T-helper 1 cell treated with Interleukin-12 subunit alpha and Interleukin-12 subunit beta and Interleukin-4 antibody, amounts not matched to agents 30 ng/mL and 1 ng/mL, for 36 hours (primary cell): ENCODE data around the gene UPK1A. TPM values are rescaled to one million over a fixed set of nuclear protein-coding genes. Genes with fewer than 3 reads are reported as not detected.
"Not testable (repeated sequence)": the region's sequence is repeated elsewhere in the genome, so short reads cannot be mapped to it uniquely, and the experiment has no call there.

Experiments used
- intact Hi-C: fragments of 100-400 bp; cut with micrococcal nuclease; formaldehyde crosslinking; loops from one replicate; pipeline ENCODE4 v1.15.1; 2024
- total RNA-seq: library from RNA; stranded (reverse); gene quantifications from 2 replicates; pipeline ENCODE4 v1.2.3, GENCODE V29; 2022

Gene UPK1A
- total RNA-seq, 1 donor from 2014 or later: 0.56 TPM

- intact Hi-C loops: loop anchor here (1.0 to 10.0 kb wide), 14 partner anchors 16 to 570 kb away; partner anchors contain the start of genes ARHGAP33, HAUS5, HCST and LIN37
These were observed 21.9 kb upstream of the UPK1A start for GRCh38 chr19:35644206-35644986.

GRCh38 chr19:35644987-35645679 lies 21.2 kb upstream of the UPK1A start:
- intact Hi-C loops: loop anchor here (1.0 to 10.0 kb wide), 14 partner anchors 17 to 570 kb away; partner anchors contain the start of genes ARHGAP33, HAUS5, HCST and LIN37

- intact Hi-C loops: loop anchor here (2.0 to 10.0 kb wide), 2 partner anchors 409 to 569 kb away; partner anchors contain the start of genes THAP8, WDR62, ZNF146 and ZNF565
These were observed 20.4 kb upstream of the UPK1A start for GRCh38 chr19:35645680-35646511.

GRCh38 chr19:35648017-35648961 lies 18.0 kb upstream of the UPK1A start, which contains the start of gene COX6B1:
TSS of gene COX6B1 (plus strand) at chr19:35648323. CDS start at chr19:35651244, 2,921 bp downstream.
- intact Hi-C loops: loop anchor here (1.0 to 10.0 kb wide), 13 partner anchors 20 to 567 kb away; partner anchors contain the start of genes ALKBH6, ARHGAP33, HAUS5 and TMEM147

GRCh38 chr19:35650581-35650980 lies 15.7 kb upstream of the UPK1A start:
- intact Hi-C loops: no loop called here

- intact Hi-C loops: not testable (repeated sequence)
These were observed 11.5 kb upstream of the UPK1A start for GRCh38 chr19:35654828-35655227.

GRCh38 chr19:35655600-35655999 lies 10.7 kb upstream of the UPK1A start:
- intact Hi-C loops: no loop called here

- intact Hi-C loops: no loop called here
These were observed 9.6 kb upstream of the UPK1A start for GRCh38 chr19:35656700-35657099.

GRCh38 chr19:35657904-35658700 lies 8.2 kb upstream of the UPK1A start:
- intact Hi-C loops: no loop called here

- intact Hi-C loops: no loop called here
These were observed 4.3 kb upstream of the UPK1A start for GRCh38 chr19:35661995-35662340.

GRCh38 chr19:35663981-35664380 lies 2.3 kb upstream of the UPK1A start:
- intact Hi-C loops: no loop called here

GRCh38 chr19:35665157-35665556 lies 1.2 kb upstream of the UPK1A start:
- intact Hi-C loops: no loop called here

- intact Hi-C loops: no loop called here
These were observed 713 bp upstream of the UPK1A start for GRCh38 chr19:35665604-35666003.

GRCh38 chr19:35669566-35669965 lies 3.2 kb downstream of the UPK1A start:
- intact Hi-C loops: no loop called here

- intact Hi-C loops: no loop called here
These were observed 3.7 kb downstream of the UPK1A start for GRCh38 chr19:35669974-35670373.

GRCh38 chr19:35670686-35671085 lies 4.4 kb downstream of the UPK1A start:
- intact Hi-C loops: no loop called here

GRCh38 chr19:35671818-35672217 lies 5.5 kb downstream of the UPK1A start:
- intact Hi-C loops: loop anchor here (2.0 kb wide), 1 partner anchor 23 kb away; the partner anchor contains the start of gene COX6B1

- intact Hi-C loops: loop anchor here (1.0 to 2.0 kb wide), 2 partner anchors 24 to 124 kb away; partner anchors contain the start of gene COX6B1
These were observed 6.9 kb downstream of the UPK1A start for GRCh38 chr19:35673121-35673804.
